ENCODE data around the gene GABBR1. TPM values are rescaled to one million over a fixed set of nuclear protein-coding genes. Genes with fewer than 3 reads are reported as not detected.

The GABBR1 gene
- total and polyA plus RNA-seq, 2 of the 13 experiments (the other 11 are each of a cell fraction or from before 2014, with no cell fraction given) = 0.07 to 0.37 TPM

DNA sequence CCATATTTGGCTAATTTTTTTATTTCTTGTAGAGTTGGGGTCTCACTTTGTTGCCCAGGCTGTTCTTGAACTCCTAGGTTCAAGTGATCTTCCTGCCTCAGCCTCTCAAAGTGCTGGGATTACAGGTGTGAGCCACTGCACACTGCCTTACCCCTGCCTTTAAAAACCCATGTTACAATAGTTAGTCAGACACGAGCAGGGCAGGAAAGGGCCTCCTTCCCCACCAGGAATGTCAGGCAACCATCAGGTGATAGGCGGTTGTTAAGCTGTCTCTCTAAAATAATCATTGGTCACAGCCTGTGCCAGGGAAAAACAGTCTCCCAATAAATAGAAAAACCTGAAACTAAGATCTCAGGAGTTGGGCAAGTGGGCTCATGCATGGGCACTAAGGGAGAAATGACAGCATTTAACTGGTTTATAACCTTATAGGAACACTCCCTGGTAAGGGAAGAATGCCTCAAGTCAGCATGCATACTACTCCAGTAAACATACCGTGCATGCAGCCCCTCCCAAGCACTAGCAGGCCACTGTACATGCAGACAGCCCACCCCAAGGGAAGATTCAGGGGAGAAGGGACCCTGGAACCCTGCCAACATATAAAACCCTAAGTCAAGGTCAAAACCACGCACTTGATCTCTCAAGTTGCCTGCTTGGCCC lies 39.7 kb downstream of the GABBR1 start:
- 0% methylated on average over 3 of the region's 4 CpGs for WGBS (ENCODE audit: low lambda C conversion rate)
- Histone ChIP-seq H3K4me1 (ENCODE audit: insufficient read depth, low read length) (no peaks in the 10 kb centered on the region), H3K27me3 (ENCODE audit: control insufficient read depth in 1 of 2, insufficient read depth in 2 of 2, low read length in 2 of 2) (peaks cover 0 to 7% of the 10 kb centered on the region in 2 experiments; a peak in 2 of 5 replicates), H3K9me3 (ENCODE audit: low read length) (no peaks in the 10 kb centered on the region), H2AFZ (ENCODE audit: low read length) (no peak overlapping the region), H3K4me3 (replicated peaks in 1 of 3; ENCODE audit: insufficient read depth in 1 of 3, low read depth in 2 of 3, low read length in 3 of 3) (no peak overlapping the region), H3K9ac (ENCODE audit: insufficient read depth, low read depth, low read length) (no peak overlapping the region), H3K36me3 (replicated peaks in 1 of 2; ENCODE audit: control insufficient read depth in 1 of 2, insufficient read depth in 2 of 2, low read length in 2 of 2) (no peaks in the 10 kb centered on the region), H3K79me2 (ENCODE audit: insufficient read depth, low read length) (no peaks in the 10 kb centered on the region), H4K20me1 (ENCODE audit: insufficient read depth, low read length) (no peaks in the 10 kb centered on the region), H3K27ac (ENCODE audit: extremely low read length, insufficient read depth, low read length) (no peak overlapping the region), H3K4me2 (ENCODE audit: low read depth, low read length) (no peak overlapping the region)
- ChIA-PET CTCF (ENCODE audit: low intra/inter-chr PET ratio, low total read pairs) (no interaction called here), POLR2A (no interaction called here)
- no peak for FAIRE-seq
- DNase-seq (ENCODE audit: low spot score) = no peak
- intact Hi-C loops (cut with micrococcal nuclease; ENCODE audit: unreplicated experiment) = no loop called here
- in situ Hi-C loops (cut with HindIII; ENCODE audit: extremely low pct_ligation_motif_present, low pct_unique_long_range_greater_than_20kb) = loop anchor here (25.0 kb wide), 2 partner anchors 531 to 756 kb away; no protein-coding TSS in a partner anchor
- ATAC-seq = no peak
- no TSS peak for BruUV-seq (replicated peaks)
- no peak for TF ChIP-seq ZNF460 (CRISPR knock-in tag; IDR thresholded peaks at IDR 0.05; ENCODE audit: borderline replicate concordance)
- no peak for TF ChIP-seq TCF7 (IDR thresholded peaks at IDR 0.05; ENCODE audit: low read depth)
- no peak for TF ChIP-seq MBNL3 (CRISPR knock-in tag; conservative IDR thresholded peaks at IDR 0.05)

DNA sequence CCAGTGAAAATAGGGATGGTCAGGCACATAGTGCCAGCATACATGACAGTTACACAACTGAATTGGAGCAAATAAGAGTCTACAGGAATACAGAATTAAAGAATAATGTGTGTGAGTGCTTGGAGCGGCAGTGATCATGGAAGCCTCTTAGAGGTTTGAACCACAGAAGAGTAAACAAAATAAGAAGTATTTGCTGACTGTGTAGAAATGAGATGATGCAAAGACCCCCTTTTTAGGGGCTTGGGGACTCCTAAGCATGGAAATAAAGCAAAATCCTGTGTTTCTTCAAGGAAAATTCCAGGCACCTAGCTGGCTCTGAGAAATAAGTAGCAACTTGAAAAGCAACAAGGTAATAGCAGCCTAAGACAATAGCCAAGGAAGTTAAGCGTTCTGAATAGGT lies 41.3 kb downstream of the GABBR1 start:
- no peak overlapping the region for H3K4me3 ChIP-seq (replicated peaks in 1 of 3; ENCODE audit: insufficient read depth in 1 of 3, low read depth in 2 of 3, low read length in 3 of 3)
- H3K36me3 ChIP-seq (replicated peaks in 1 of 2; ENCODE audit: control insufficient read depth in 1 of 2, insufficient read depth in 2 of 2, low read length in 2 of 2) = no peaks in the 10 kb centered on the region
- H3K9ac ChIP-seq (ENCODE audit: insufficient read depth, low read depth, low read length) = no peak overlapping the region
- H4K20me1 ChIP-seq (ENCODE audit: insufficient read depth, low read length) = no peaks in the 10 kb centered on the region
- no peaks in the 10 kb centered on the region for H3K9me3 ChIP-seq (ENCODE audit: low read length)
- peaks cover 0 to 7% of the 10 kb centered on the region in 2 experiments; a peak in 2 of 5 replicates for H3K27me3 ChIP-seq (ENCODE audit: control insufficient read depth in 1 of 2, insufficient read depth in 2 of 2, low read length in 2 of 2)
- POLR2A ChIA-PET = no interaction called here
- WGBS (ENCODE audit: low lambda C conversion rate) = 4% methylated on average over 2 of the region's 2 CpGs
- intact Hi-C loops (cut with micrococcal nuclease; ENCODE audit: unreplicated experiment) = no loop called here
- ATAC-seq = no peak
- no peaks in the 10 kb centered on the region for H3K4me1 ChIP-seq (ENCODE audit: insufficient read depth, low read length)
- no TSS peak for BruUV-seq (replicated peaks)
- in situ Hi-C loops (cut with HindIII; ENCODE audit: extremely low pct_ligation_motif_present, low pct_unique_long_range_greater_than_20kb) = loop anchor here (25.0 kb wide), 2 partner anchors 529 to 754 kb away; no protein-coding TSS in a partner anchor
- H3K79me2 ChIP-seq (ENCODE audit: insufficient read depth, low read length) = no peaks in the 10 kb centered on the region
- CTCF ChIA-PET (ENCODE audit: low intra/inter-chr PET ratio, low total read pairs) = no interaction called here
- no peak for FAIRE-seq
- no peak overlapping the region for H2AFZ ChIP-seq (ENCODE audit: low read length)
- TF ChIP-seq ZNF354B (CRISPR knock-in tag; IDR thresholded peaks at IDR 0.05) (no peak), KLF12 (CRISPR knock-in tag; IDR thresholded peaks at IDR 0.05; ENCODE audit: borderline replicate concordance) (no peak), MAFF (IDR thresholded peaks at IDR 0.05; ENCODE audit: low read depth, low read length) (peak; percentile 89), MAFK (conservative IDR thresholded peaks at IDR 0.05 in 1 of 2, IDR thresholded peaks at IDR 0.05 in 1 of 2; ENCODE audit: low read length in 2 of 2) (peak; percentile 87 to 93), ZBTB7B (CRISPR knock-in tag; IDR thresholded peaks at IDR 0.05) (no peak), ZFP36L1 (CRISPR knock-in tag; IDR thresholded peaks at IDR 0.05) (no peak), YEATS2 (CRISPR knock-in tag; IDR thresholded peaks at IDR 0.05; ENCODE audit: borderline replicate concordance) (no peak)
- TF ChIP-seq, protein P1, sequence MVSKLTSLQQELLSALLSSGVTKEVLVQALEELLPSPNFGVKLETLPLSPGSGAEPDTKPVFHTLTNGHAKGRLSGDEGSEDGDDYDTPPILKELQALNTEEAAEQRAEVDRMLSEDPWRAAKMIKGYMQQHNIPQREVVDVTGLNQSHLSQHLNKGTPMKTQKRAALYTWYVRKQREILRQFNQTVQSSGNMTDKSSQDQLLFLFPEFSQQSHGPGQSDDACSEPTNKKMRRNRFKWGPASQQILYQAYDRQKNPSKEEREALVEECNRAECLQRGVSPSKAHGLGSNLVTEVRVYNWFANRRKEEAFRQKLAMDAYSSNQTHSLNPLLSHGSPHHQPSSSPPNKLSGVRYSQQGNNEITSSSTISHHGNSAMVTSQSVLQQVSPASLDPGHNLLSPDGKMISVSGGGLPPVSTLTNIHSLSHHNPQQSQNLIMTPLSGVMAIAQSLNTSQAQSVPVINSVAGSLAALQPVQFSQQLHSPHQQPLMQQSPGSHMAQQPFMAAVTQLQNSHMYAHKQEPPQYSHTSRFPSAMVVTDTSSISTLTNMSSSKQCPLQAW (CRISPR knock-in tag; IDR thresholded peaks at IDR 0.05) = no peak
- TF ChIP-seq, protein P2, sequence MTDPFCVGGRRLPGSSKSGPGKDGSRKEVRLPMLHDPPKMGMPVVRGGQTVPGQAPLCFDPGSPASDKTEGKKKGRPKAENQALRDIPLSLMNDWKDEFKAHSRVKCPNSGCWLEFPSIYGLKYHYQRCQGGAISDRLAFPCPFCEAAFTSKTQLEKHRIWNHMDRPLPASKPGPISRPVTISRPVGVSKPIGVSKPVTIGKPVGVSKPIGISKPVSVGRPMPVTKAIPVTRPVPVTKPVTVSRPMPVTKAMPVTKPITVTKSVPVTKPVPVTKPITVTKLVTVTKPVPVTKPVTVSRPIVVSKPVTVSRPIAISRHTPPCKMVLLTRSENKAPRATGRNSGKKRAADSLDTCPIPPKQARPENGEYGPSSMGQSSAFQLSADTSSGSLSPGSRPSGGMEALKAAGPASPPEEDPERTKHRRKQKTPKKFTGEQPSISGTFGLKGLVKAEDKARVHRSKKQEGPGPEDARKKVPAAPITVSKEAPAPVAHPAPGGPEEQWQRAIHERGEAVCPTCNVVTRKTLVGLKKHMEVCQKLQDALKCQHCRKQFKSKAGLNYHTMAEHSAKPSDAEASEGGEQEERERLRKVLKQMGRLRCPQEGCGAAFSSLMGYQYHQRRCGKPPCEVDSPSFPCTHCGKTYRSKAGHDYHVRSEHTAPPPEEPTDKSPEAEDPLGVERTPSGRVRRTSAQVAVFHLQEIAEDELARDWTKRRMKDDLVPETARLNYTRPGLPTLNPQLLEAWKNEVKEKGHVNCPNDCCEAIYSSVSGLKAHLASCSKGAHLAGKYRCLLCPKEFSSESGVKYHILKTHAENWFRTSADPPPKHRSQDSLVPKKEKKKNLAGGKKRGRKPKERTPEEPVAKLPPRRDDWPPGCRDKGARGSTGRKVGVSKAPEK (CRISPR knock-in tag; IDR thresholded peaks at IDR 0.05; ENCODE audit: borderline replicate concordance) = no peak
- DNase-seq (ENCODE audit: low spot score) = no peak
- H3K4me2 ChIP-seq (ENCODE audit: low read depth, low read length) = no peak overlapping the region
- H3K27ac ChIP-seq (ENCODE audit: extremely low read length, insufficient read depth, low read length) = no peak overlapping the region
